WTC11 (cell line): Measurements from ENCODE around the gene SYNGAP1. TPM values are rescaled to one million over a fixed set of nuclear protein-coding genes. Genes with fewer than 3 reads are reported as not detected.

Source experiments
- ATAC-seq: fragments of 200-7000 bp; cut with Tn5 transposase; 2 replicates; pipeline ENCODE4 v1.10.0; 2021; ENCODE audit warnings: mild to moderate bottlenecking, moderate library complexity
- CTCF ChIA-PET: fragments of 300-600 bp; sonication (Branson Sonifier 250); formaldehyde crosslinking; loops from one replicate; lab custom pipeline; 2021; ENCODE audit warnings: antibody characterized with exemption; lab: Charles Lee
- POLR2A ChIA-PET: fragments of 350-600 bp; sonication (Branson Sonifier 250); formaldehyde crosslinking; loops from one replicate; lab custom pipeline; 2021; ENCODE audit warnings: antibody characterized with exemption; lab: Charles Lee
- DNase-seq: peaks from one replicate; pipeline ENCODE4 v3.0.0; 2021; ENCODE audit warnings: low spot score
- H3K27ac Mint-ChIP-seq: 2 replicates; pipeline ENCODE4 v1.8.0; 2021; ENCODE audit warnings: mixed read lengths
- H3K27me3 Mint-ChIP-seq: 2 replicates; pipeline ENCODE4 v1.8.0; 2021; ENCODE audit warnings: low read depth, mild to moderate bottlenecking, moderate library complexity, mixed read lengths
- H3K36me3 Mint-ChIP-seq: 2 replicates; pipeline ENCODE4 v1.8.0; 2021; ENCODE audit warnings: mixed read lengths
- H3K4me1 Mint-ChIP-seq: 2 replicates; pipeline ENCODE4 v1.8.0; 2022; ENCODE audit warnings: mixed read lengths
- H3K4me3 Mint-ChIP-seq: 2 replicates; pipeline ENCODE4 v1.8.0; 2021; ENCODE audit warnings: mild to moderate bottlenecking, moderate library complexity, mixed read lengths
- H3K9me3 Mint-ChIP-seq: 2 replicates; pipeline ENCODE4 v1.8.0; 2021; ENCODE audit warnings: mixed read lengths
- AFF4 ChIP-seq: sonication (generic); formaldehyde crosslinking; IDR thresholded peaks from 2 replicates; pipeline ENCODE4 v1.8.1; 2023; ENCODE audit warnings: mild to moderate bottlenecking, missing genetic modification reagents, borderline replicate concordance
- CREB1 ChIP-seq: sonication (generic); formaldehyde crosslinking; IDR thresholded peaks from 2 replicates; pipeline ENCODE4 v1.8.0; 2023; ENCODE audit warnings: mild to moderate bottlenecking, missing genetic modification reagents
- FOXK1 ChIP-seq: sonication (generic); formaldehyde crosslinking; IDR thresholded peaks from 2 replicates; pipeline ENCODE4 v1.8.0; 2022; ENCODE audit warnings: mild to moderate bottlenecking, moderate library complexity, missing genetic modification reagents
- FOXP4 ChIP-seq: sonication (generic); formaldehyde crosslinking; IDR thresholded peaks from 2 replicates; pipeline ENCODE4 v1.8.0; 2022; ENCODE audit warnings: mild to moderate bottlenecking, missing genetic modification reagents
- GTF2I ChIP-seq: fragments of 250-450 bp; sonication (Bioruptor Pico); conservative IDR thresholded peaks from 2 replicates; pipeline ENCODE4 v1.4.0; 2021; ENCODE audit warnings: mild to moderate bottlenecking
- HMGA2 ChIP-seq: fragments of 250-450 bp; sonication (Bioruptor Pico); IDR thresholded peaks from 2 replicates; pipeline ENCODE4 v1.4.0; 2021; ENCODE audit warnings: mild to moderate bottlenecking, moderate library complexity
- IRF1 ChIP-seq: sonication (generic); formaldehyde crosslinking; IDR thresholded peaks from 2 replicates; pipeline ENCODE4 v1.8.0; 2023; ENCODE audit warnings: missing genetic modification reagents
- NR2C2 ChIP-seq: sonication (generic); formaldehyde crosslinking; IDR thresholded peaks from 2 replicates; pipeline ENCODE4 v1.8.0; 2022; ENCODE audit warnings: mild to moderate bottlenecking, missing genetic modification reagents
- RELA ChIP-seq: sonication (generic); formaldehyde crosslinking; IDR thresholded peaks from 2 replicates; pipeline ENCODE4 v1.8.1; 2022; ENCODE audit warnings: missing genetic modification reagents, mild to moderate bottlenecking, borderline replicate concordance
- SMAD4 ChIP-seq: sonication (generic); formaldehyde crosslinking; IDR thresholded peaks from 2 replicates; pipeline ENCODE4 v1.8.0; 2022; ENCODE audit warnings: mild to moderate bottlenecking, missing genetic modification reagents
- TCF7 ChIP-seq: sonication (generic); formaldehyde crosslinking; IDR thresholded peaks from 2 replicates; pipeline ENCODE4 v1.8.0; 2022; ENCODE audit warnings: mild to moderate bottlenecking, low read depth, missing genetic modification reagents, moderate library complexity
- TEAD1 ChIP-seq: sonication (generic); formaldehyde crosslinking; IDR thresholded peaks from 2 replicates; pipeline ENCODE4 v1.8.0; 2022; ENCODE audit warnings: mild to moderate bottlenecking, missing genetic modification reagents
- ZNF416 ChIP-seq: fragments of 250-450 bp; sonication (Bioruptor Pico); IDR thresholded peaks from 2 replicates; pipeline ENCODE4 v1.9.0; 2021; ENCODE audit warnings: mild to moderate bottlenecking, inconsistent platforms
- total RNA-seq: library from RNA; stranded (reverse); gene quantifications from 3 replicates; pipeline ENCODE4 v1.2.3, GENCODE V29; 2021
- TF ChIP-seq, protein P1 (sequence below): fragments of 250-450 bp; sonication (Bioruptor Pico); IDR thresholded peaks from 2 replicates; pipeline ENCODE4 v1.8.0; 2021; ENCODE audit warnings: mild to moderate bottlenecking
- TF ChIP-seq, protein P2 (sequence below): fragments of 200-600 bp; IDR thresholded peaks from 2 replicates; pipeline ENCODE4 v1.8.0; 2022; ENCODE audit warnings: antibody characterized with exemption
- TF ChIP-seq, protein P3 (sequence below): sonication (generic); formaldehyde crosslinking; IDR thresholded peaks from 2 replicates; pipeline ENCODE4 v1.8.1; 2022; ENCODE audit warnings: low read depth, missing genetic modification reagents, borderline replicate concordance
- TF ChIP-seq, protein P4 (sequence below): sonication (generic); formaldehyde crosslinking; IDR thresholded peaks from 2 replicates; pipeline ENCODE4 v1.8.0; 2022; ENCODE audit warnings: missing genetic modification reagents
- TF ChIP-seq, protein P5 (sequence below): sonication (generic); formaldehyde crosslinking; IDR thresholded peaks from 2 replicates; pipeline ENCODE4 v1.8.1; 2023; ENCODE audit warnings: mild to moderate bottlenecking, moderate library complexity, missing genetic modification reagents
- TF ChIP-seq, protein P6 (sequence below): fragments of 250-450 bp; sonication (Bioruptor Pico); IDR thresholded peaks from 2 replicates; pipeline ENCODE4 v2.1.2; 2022; ENCODE audit warnings: mild to moderate bottlenecking, moderate library complexity

The SYNGAP1 gene
- total RNA-seq, 1 experiment from 2014 or later, result 139 TPM

GRCh38 chr6:33442283-33442682, 22.4 kb downstream of the SYNGAP1 start:
- Mint-ChIP-seq H3K27ac (no peak overlapping the region), H3K4me1 (no peaks in the 10 kb centered on the region), H3K4me3 (no peak overlapping the region), H3K27me3 (no peaks in the 10 kb centered on the region), H3K9me3 (no peaks in the 10 kb centered on the region), H3K36me3 (peaks cover 76% of the 10 kb centered on the region)
- ATAC-seq, result no peak
- TF ChIP-seq SMAD4 (CRISPR knock-in tag) (no peak), RELA (CRISPR knock-in tag) (no peak), FOXP4 (CRISPR knock-in tag) (no peak), ZNF416 (no peak), TCF7 (no peak), GTF2I (CRISPR knock-in tag) (no peak), IRF1 (CRISPR knock-in tag) (no peak), TEAD1 (CRISPR knock-in tag) (no peak), FOXK1 (CRISPR knock-in tag) (no peak), AFF4 (CRISPR knock-in tag) (no peak), NR2C2 (CRISPR knock-in tag) (no peak), CREB1 (CRISPR knock-in tag) (no peak), HMGA2 (no peak)
- TF ChIP-seq, protein P1, sequence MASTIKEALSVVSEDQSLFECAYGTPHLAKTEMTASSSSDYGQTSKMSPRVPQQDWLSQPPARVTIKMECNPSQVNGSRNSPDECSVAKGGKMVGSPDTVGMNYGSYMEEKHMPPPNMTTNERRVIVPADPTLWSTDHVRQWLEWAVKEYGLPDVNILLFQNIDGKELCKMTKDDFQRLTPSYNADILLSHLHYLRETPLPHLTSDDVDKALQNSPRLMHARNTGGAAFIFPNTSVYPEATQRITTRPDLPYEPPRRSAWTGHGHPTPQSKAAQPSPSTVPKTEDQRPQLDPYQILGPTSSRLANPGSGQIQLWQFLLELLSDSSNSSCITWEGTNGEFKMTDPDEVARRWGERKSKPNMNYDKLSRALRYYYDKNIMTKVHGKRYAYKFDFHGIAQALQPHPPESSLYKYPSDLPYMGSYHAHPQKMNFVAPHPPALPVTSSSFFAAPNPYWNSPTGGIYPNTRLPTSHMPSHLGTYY (CRISPR knock-in tag), result no peak
- TF ChIP-seq, protein P2, sequence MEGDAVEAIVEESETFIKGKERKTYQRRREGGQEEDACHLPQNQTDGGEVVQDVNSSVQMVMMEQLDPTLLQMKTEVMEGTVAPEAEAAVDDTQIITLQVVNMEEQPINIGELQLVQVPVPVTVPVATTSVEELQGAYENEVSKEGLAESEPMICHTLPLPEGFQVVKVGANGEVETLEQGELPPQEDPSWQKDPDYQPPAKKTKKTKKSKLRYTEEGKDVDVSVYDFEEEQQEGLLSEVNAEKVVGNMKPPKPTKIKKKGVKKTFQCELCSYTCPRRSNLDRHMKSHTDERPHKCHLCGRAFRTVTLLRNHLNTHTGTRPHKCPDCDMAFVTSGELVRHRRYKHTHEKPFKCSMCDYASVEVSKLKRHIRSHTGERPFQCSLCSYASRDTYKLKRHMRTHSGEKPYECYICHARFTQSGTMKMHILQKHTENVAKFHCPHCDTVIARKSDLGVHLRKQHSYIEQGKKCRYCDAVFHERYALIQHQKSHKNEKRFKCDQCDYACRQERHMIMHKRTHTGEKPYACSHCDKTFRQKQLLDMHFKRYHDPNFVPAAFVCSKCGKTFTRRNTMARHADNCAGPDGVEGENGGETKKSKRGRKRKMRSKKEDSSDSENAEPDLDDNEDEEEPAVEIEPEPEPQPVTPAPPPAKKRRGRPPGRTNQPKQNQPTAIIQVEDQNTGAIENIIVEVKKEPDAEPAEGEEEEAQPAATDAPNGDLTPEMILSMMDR, result no peak
- TF ChIP-seq, protein P3, sequence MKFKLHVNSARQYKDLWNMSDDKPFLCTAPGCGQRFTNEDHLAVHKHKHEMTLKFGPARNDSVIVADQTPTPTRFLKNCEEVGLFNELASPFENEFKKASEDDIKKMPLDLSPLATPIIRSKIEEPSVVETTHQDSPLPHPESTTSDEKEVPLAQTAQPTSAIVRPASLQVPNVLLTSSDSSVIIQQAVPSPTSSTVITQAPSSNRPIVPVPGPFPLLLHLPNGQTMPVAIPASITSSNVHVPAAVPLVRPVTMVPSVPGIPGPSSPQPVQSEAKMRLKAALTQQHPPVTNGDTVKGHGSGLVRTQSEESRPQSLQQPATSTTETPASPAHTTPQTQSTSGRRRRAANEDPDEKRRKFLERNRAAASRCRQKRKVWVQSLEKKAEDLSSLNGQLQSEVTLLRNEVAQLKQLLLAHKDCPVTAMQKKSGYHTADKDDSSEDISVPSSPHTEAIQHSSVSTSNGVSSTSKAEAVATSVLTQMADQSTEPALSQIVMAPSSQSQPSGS, result no peak
- TF ChIP-seq, protein P4, sequence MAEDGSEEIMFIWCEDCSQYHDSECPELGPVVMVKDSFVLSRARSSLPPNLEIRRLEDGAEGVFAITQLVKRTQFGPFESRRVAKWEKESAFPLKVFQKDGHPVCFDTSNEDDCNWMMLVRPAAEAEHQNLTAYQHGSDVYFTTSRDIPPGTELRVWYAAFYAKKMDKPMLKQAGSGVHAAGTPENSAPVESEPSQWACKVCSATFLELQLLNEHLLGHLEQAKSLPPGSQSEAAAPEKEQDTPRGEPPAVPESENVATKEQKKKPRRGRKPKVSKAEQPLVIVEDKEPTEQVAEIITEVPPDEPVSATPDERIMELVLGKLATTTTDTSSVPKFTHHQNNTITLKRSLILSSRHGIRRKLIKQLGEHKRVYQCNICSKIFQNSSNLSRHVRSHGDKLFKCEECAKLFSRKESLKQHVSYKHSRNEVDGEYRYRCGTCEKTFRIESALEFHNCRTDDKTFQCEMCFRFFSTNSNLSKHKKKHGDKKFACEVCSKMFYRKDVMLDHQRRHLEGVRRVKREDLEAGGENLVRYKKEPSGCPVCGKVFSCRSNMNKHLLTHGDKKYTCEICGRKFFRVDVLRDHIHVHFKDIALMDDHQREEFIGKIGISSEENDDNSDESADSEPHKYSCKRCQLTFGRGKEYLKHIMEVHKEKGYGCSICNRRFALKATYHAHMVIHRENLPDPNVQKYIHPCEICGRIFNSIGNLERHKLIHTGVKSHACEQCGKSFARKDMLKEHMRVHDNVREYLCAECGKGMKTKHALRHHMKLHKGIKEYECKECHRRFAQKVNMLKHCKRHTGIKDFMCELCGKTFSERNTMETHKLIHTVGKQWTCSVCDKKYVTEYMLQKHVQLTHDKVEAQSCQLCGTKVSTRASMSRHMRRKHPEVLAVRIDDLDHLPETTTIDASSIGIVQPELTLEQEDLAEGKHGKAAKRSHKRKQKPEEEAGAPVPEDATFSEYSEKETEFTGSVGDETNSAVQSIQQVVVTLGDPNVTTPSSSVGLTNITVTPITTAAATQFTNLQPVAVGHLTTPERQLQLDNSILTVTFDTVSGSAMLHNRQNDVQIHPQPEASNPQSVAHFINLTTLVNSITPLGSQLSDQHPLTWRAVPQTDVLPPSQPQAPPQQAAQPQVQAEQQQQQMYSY, result no peak
- TF ChIP-seq, protein P5, sequence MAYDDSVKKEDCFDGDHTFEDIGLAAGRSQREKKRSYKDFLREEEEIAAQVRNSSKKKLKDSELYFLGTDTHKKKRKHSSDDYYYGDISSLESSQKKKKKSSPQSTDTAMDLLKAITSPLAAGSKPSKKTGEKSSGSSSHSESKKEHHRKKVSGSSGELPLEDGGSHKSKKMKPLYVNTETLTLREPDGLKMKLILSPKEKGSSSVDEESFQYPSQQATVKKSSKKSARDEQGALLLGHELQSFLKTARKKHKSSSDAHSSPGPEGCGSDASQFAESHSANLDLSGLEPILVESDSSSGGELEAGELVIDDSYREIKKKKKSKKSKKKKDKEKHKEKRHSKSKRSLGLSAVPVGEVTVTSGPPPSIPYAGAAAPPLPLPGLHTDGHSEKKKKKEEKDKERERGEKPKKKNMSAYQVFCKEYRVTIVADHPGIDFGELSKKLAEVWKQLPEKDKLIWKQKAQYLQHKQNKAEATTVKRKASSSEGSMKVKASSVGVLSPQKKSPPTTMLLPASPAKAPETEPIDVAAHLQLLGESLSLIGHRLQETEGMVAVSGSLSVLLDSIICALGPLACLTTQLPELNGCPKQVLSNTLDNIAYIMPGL (CRISPR knock-in tag), result no peak
- TF ChIP-seq, protein P6, sequence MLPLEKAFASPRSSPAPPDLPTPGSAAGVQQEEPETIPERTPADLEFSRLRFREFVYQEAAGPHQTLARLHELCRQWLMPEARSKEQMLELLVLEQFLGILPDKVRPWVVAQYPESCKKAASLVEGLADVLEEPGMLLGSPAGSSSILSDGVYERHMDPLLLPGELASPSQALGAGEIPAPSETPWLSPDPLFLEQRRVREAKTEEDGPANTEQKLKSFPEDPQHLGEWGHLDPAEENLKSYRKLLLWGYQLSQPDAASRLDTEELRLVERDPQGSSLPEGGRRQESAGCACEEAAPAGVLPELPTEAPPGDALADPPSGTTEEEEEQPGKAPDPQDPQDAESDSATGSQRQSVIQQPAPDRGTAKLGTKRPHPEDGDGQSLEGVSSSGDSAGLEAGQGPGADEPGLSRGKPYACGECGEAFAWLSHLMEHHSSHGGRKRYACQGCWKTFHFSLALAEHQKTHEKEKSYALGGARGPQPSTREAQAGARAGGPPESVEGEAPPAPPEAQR, result no peak
- ChIA-PET CTCF (no interaction called here), POLR2A (interaction anchor here (1.0 kb wide), 1 partner anchor 11 kb away, joined by 3 read pairs; no protein-coding TSS in a partner anchor)
- no peak for DNase-seq
